HepG2 (cell line): Measurements from ENCODE around the gene GOLGA7B. TPM values are rescaled to one million over a fixed set of nuclear protein-coding genes. Genes with fewer than 3 reads are reported as not detected.

Experiments
- ATAC-seq: fragments of 200-7000 bp; cut with Tn5 transposase; 3 replicates; pipeline ENCODE4 v1.9.1; 2020; ENCODE audit warnings: mild to moderate bottlenecking, moderate library complexity
- BruUV-seq: library from RNA; stranded (reverse); fragments of 400-500 nt; replicated peaks from 2 replicates; lab custom pipeline; 2021; lab: Mats Ljungman, UMichigan
- CTCF ChIA-PET: fragments of 300-600 bp; formaldehyde crosslinking; extraction: SDS; loops from one replicate; lab custom pipeline; 2021; ENCODE audit warnings: low total read pairs, inconsistent platforms, low intra/inter-chr PET ratio; lab: Yijun Ruan, JAX
- POLR2A ChIA-PET: fragments of 350-600 bp; sonication (Branson Sonifier 250); formaldehyde crosslinking; loops from one replicate; lab custom pipeline; 2020; ENCODE audit warnings: antibody characterized with exemption, inconsistent platforms; lab: Yijun Ruan, JAX
- DNase-seq: peaks from one replicate; pipeline ENCODE4 v3.0.0-alpha.2; 2015; ENCODE audit warnings: low spot score
- FAIRE-seq: peaks from 3 replicates; lab custom pipeline; 2011; peaks lifted over from hg19 to GRCh38; lab: Jason Lieb, UNC
- H2AFZ ChIP-seq: one replicate; pipeline ENCODE4 v1.6.1; 2011; ENCODE audit warnings: low read length, inconsistent platforms
- H3K27ac ChIP-seq: fragments of 300-600 bp; 3 replicates; pipeline ENCODE4 v1.8.0; 2011; ENCODE audit warnings: mixed run types, mild to moderate bottlenecking, mixed read lengths, low read length, inconsistent platforms; ENCODE audit not compliant: insufficient read depth; ENCODE audit errors: extremely low read length
- H3K27me3 ChIP-seq, 2 experiments: fragments of 200-600 bp in 1 of 2; 2 replicates in 1 of 2; 3 replicates in 1 of 2; pipeline versions ENCODE4 v1.6.0 to v1.8.0; 2011; ENCODE audit warnings: low read length in 2 of 2, mild to moderate bottlenecking in 2 of 2, moderate library complexity in 2 of 2, inconsistent platforms in 1 of 2; ENCODE audit not compliant: insufficient read depth in 2 of 2, control insufficient read depth in 1 of 2
- H3K36me3 ChIP-seq, 2 experiments: fragments of 200-600 bp in 1 of 2; replicated peaks in 1 of 2; 2 replicates in 1 of 2; 3 replicates in 1 of 2; pipeline versions ENCODE4 v1.5.1 to v1.8.0; 2011; ENCODE audit warnings: low read length in 2 of 2, inconsistent platforms in 1 of 2; ENCODE audit not compliant: insufficient read depth in 2 of 2, control insufficient read depth in 1 of 2
- H3K4me1 ChIP-seq: 2 replicates; pipeline ENCODE4 v1.5.1; 2012; ENCODE audit warnings: low read length, inconsistent platforms; ENCODE audit not compliant: insufficient read depth
- H3K4me2 ChIP-seq: 2 replicates; pipeline ENCODE4 v1.6.0; 2011; ENCODE audit warnings: low read depth, low read length, inconsistent platforms
- H3K4me3 ChIP-seq, 3 experiments: fragments of 200-600 bp in 1 of 3; sonication (generic), shearing (Covaris generic) in 1 of 3; replicated peaks in 1 of 3; 2 replicates each; pipeline ENCODE4 v1.5.1; 2011 to 2016; ENCODE audit warnings: low read length in 3 of 3, inconsistent platforms in 2 of 3, low read depth in 2 of 3, mild to moderate bottlenecking in 2 of 3, control low read depth in 1 of 3, mixed read lengths in 1 of 3; ENCODE audit not compliant: insufficient read depth in 1 of 3
- H3K79me2 ChIP-seq: one replicate; pipeline ENCODE4 v1.6.1; 2011; ENCODE audit warnings: low read length, inconsistent platforms; ENCODE audit not compliant: insufficient read depth
- H3K9ac ChIP-seq: 2 replicates; pipeline ENCODE4 v1.6.0; 2011; ENCODE audit warnings: mild to moderate bottlenecking, low read depth, low read length, inconsistent platforms; ENCODE audit not compliant: insufficient read depth
- H3K9me3 ChIP-seq: 2 replicates; pipeline ENCODE4 v1.5.1; 2012; ENCODE audit warnings: mild to moderate bottlenecking, low read length
- H4K20me1 ChIP-seq: 2 replicates; pipeline ENCODE4 v1.6.0; 2011; ENCODE audit warnings: inconsistent platforms, mild to moderate bottlenecking, low read length, moderate library complexity; ENCODE audit not compliant: insufficient read depth
- NFATC3 ChIP-seq: sonication (generic); formaldehyde crosslinking; IDR thresholded peaks from 2 replicates; pipeline ENCODE4 v1.5.1; 2020; ENCODE audit warnings: mild to moderate bottlenecking, missing genetic modification reagents
- ZNF549 ChIP-seq: sonication (generic); formaldehyde crosslinking; IDR thresholded peaks from 2 replicates; pipeline ENCODE4 v1.5.0; 2020; ENCODE audit warnings: missing genetic modification reagents
- WGBS: methylation state at CpG from one replicate; pipeline ENCODE4 v1.1.6; 2017; ENCODE audit warnings: low lambda C conversion rate; 5-methylcytosine and 5-hydroxymethylcytosine counted together
- in situ Hi-C: cut with HindIII; loops from 2 replicates; pipeline ENCODE4 v1.10.0; 2017; ENCODE audit warnings: low pct_unique_long_range_greater_than_20kb; ENCODE audit not compliant: extremely low pct_ligation_motif_present
- intact Hi-C: fragments of 100-400 bp; cut with micrococcal nuclease; formaldehyde crosslinking; loops from one replicate; pipeline ENCODE4 v1.10.0; 2022; ENCODE audit not compliant: unreplicated experiment
- polyA plus RNA-seq, 8 experiments: library from polyadenylated mRNA; depleted of rRNA in 3 of 8; stranded (reverse) in 7 of 8; unstranded in 1 of 8; fragments of >200 nt; fragmentation: Illumina TruSeq in 4 of 8; extraction: Trizol in 4 of 8; gene quantifications; 2 replicates each; pipeline versions ENCODE4 v1.2.1 to v1.2.3, GENCODE V29; 2011 to 2016; ENCODE audit warnings: low read depth in 4 of 8, missing spikeins in 1 of 8, mixed read lengths in 1 of 8; ENCODE audit not compliant: insufficient read depth in 1 of 8
- total RNA-seq, 5 experiments: library from RNA; depleted of rRNA; stranded (reverse); fragments of >200 nt; fragmentation: Illumina TruSeq; extraction: Trizol; gene quantifications; 2 replicates each; pipeline ENCODE4 v1.2.3, GENCODE V29; 2016; ENCODE audit warnings: low read depth in 1 of 5
- TF ChIP-seq, protein P1 (sequence below): sonication (generic); formaldehyde crosslinking; IDR thresholded peaks from 2 replicates; pipeline ENCODE4 v1.4.0; 2020; ENCODE audit warnings: missing genetic modification reagents, borderline replicate concordance

GOLGA7B gene
- total and polyA plus RNA-seq, 2 of the 13 experiments (the other 11 are each of a cell fraction or from before 2014, with no cell fraction given), result not detected

- DNase-seq (no peak), ATAC-seq (no peak; the same call in 2 of the 3 replicates), FAIRE-seq (no peak)
- peaks cover 0 to 26% of the 10 kb centered on the region in 2 experiments; a peak in 3 of 5 replicates for H3K27me3 ChIP-seq
- 0 out of 2 replicates have a peak, but pooled peaks cover 3% of the 10 kb centered on the region for H4K20me1 ChIP-seq
- H3K79me2 ChIP-seq, result no peaks in the 10 kb centered on the region
- in situ Hi-C loops, result no loop called here
- no peak overlapping the region for H3K9ac ChIP-seq
- H3K4me1 ChIP-seq, result no peaks in the 10 kb centered on the region
- no peaks in the 10 kb centered on the region for H3K9me3 ChIP-seq
- peak overlapping the region in 2 of 3 experiments; percentile 24 to 34; a peak in 3 of 6 replicates for H3K4me3 ChIP-seq
- CTCF ChIA-PET, result no interaction called here
- WGBS, result 16% methylated on average over 16 of the region's 16 CpGs
- intact Hi-C loops, result no loop called here
- TF ChIP-seq NFATC3 (no peak), ZNF549 (CRISPR knock-in tag) (no peak)
- TF ChIP-seq, protein P1, sequence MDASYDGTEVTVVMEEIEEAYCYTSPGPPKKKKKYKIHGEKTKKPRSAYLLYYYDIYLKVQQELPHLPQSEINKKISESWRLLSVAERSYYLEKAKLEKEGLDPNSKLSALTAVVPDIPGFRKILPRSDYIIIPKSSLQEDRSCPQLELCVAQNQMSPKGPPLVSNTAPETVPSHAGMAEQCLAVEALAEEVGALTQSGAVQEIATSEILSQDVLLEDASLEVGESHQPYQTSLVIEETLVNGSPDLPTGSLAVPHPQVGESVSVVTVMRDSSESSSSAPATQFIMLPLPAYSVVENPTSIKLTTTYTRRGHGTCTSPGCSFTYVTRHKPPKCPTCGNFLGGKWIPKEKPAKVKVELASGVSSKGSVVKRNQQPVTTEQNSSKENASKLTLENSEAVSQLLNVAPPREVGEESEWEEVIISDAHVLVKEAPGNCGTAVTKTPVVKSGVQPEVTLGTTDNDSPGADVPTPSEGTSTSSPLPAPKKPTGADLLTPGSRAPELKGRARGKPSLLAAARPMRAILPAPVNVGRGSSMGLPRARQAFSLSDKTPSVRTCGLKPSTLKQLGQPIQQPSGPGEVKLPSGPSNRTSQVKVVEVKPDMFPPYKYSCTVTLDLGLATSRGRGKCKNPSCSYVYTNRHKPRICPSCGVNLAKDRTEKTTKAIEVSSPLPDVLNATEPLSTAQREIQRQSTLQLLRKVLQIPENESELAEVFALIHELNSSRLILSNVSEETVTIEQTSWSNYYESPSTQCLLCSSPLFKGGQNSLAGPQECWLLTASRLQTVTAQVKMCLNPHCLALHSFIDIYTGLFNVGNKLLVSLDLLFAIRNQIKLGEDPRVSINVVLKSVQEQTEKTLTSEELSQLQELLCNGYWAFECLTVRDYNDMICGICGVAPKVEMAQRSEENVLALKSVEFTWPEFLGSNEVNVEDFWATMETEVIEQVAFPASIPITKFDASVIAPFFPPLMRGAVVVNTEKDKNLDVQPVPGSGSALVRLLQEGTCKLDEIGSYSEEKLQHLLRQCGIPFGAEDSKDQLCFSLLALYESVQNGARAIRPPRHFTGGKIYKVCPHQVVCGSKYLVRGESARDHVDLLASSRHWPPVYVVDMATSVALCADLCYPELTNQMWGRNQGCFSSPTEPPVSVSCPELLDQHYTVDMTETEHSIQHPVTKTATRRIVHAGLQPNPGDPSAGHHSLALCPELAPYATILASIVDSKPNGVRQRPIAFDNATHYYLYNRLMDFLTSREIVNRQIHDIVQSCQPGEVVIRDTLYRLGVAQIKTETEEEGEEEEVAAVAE (CRISPR knock-in tag), result no peak
- TF ChIP-seq, all 625 proteins: peak for 0
- no peak overlapping the region for H3K27ac ChIP-seq
- peak overlapping the region; percentile 42; the same call in 1 of the 2 replicates for H3K4me2 ChIP-seq
- no TSS peak for BruUV-seq
- POLR2A ChIA-PET, result no interaction called here
- H2AFZ ChIP-seq, result no peak overlapping the region
- H3K36me3 ChIP-seq, result no peaks in the 10 kb centered on the region
These were observed 448 bp upstream of the GOLGA7B start for GRCh38 chr10:97849103-97849686.
